ENCODE results near the gene IDH3G. TPM values are rescaled to one million over a fixed set of nuclear protein-coding genes. Genes with fewer than 3 reads are reported as not detected.
A peak's percentile ranks its signal among the peaks of the same experiment; 100 is the strongest.

IDH3G gene
- total RNA-seq, 1 experiment from 2014 or later = 87.1 TPM

GRCh38 chrX:153799326-153799725, 5.2 kb upstream of the IDH3G start:
- DNase-seq (ENCODE audit: low read depth, low spot score) = no peak
- in situ Hi-C loops (cut with HindIII; ENCODE audit: low pct_unique_long_range_greater_than_20kb, low sequenced_read_pairs) = no loop called here

GRCh38 chrX:153797415-153798015, 3.3 kb upstream of the IDH3G start:
- in situ Hi-C loops (cut with HindIII; ENCODE audit: low pct_unique_long_range_greater_than_20kb, low sequenced_read_pairs) = no loop called here
- no peak for DNase-seq (ENCODE audit: low read depth, low spot score)

- in situ Hi-C loops (cut with HindIII; ENCODE audit: low pct_unique_long_range_greater_than_20kb, low sequenced_read_pairs) = no loop called here
- no peak for DNase-seq (ENCODE audit: low read depth, low spot score)
Observed at GRCh38 chrX:153794897-153795816, 982 bp upstream of the IDH3G start.

GRCh38 chrX:153793291-153793690, 884 bp downstream of the IDH3G start:
- peak; percentile 9 for DNase-seq (ENCODE audit: low read depth, low spot score)
- in situ Hi-C loops (cut with HindIII; ENCODE audit: low pct_unique_long_range_greater_than_20kb, low sequenced_read_pairs) = no loop called here

GRCh38 chrX:153792368-153792767, 1.8 kb downstream of the IDH3G start:
- DNase-seq (ENCODE audit: low read depth, low spot score) = no peak
- in situ Hi-C loops (cut with HindIII; ENCODE audit: low pct_unique_long_range_greater_than_20kb, low sequenced_read_pairs) = no loop called here

GRCh38 chrX:153791104-153791852, 2.9 kb downstream of the IDH3G start:
- DNase-seq (ENCODE audit: low read depth, low spot score) = no peak
- in situ Hi-C loops (cut with HindIII; ENCODE audit: low pct_unique_long_range_greater_than_20kb, low sequenced_read_pairs) = no loop called here

GRCh38 chrX:153789654-153790053, 4.5 kb downstream of the IDH3G start:
- DNase-seq (ENCODE audit: low read depth, low spot score) = no peak
- in situ Hi-C loops (cut with HindIII; ENCODE audit: low pct_unique_long_range_greater_than_20kb, low sequenced_read_pairs) = no loop called here

GRCh38 chrX:153786669-153787068, 7.5 kb downstream of the IDH3G start:
- no peak for DNase-seq (ENCODE audit: low read depth, low spot score)
- in situ Hi-C loops (cut with HindIII; ENCODE audit: low pct_unique_long_range_greater_than_20kb, low sequenced_read_pairs) = no loop called here

GRCh38 chrX:153784325-153784967, 9.7 kb downstream of the IDH3G start:
- in situ Hi-C loops (cut with HindIII; ENCODE audit: low pct_unique_long_range_greater_than_20kb, low sequenced_read_pairs) = no loop called here

GRCh38 chrX:153783378-153784013, 10.7 kb downstream of the IDH3G start:
- in situ Hi-C loops (cut with HindIII; ENCODE audit: low pct_unique_long_range_greater_than_20kb, low sequenced_read_pairs) = no loop called here
- DNase-seq (ENCODE audit: low read depth, low spot score) = no peak

More at GRCh38 chrX:153784325-153784967, 9.7 kb downstream of the IDH3G start:
- DNase-seq (ENCODE audit: low read depth, low spot score) = no peak

GRCh38 chrX:153782871-153783270, 11.3 kb downstream of the IDH3G start:
- in situ Hi-C loops (cut with HindIII; ENCODE audit: low pct_unique_long_range_greater_than_20kb, low sequenced_read_pairs) = no loop called here
- no peak for DNase-seq (ENCODE audit: low read depth, low spot score)

- in situ Hi-C loops (cut with HindIII; ENCODE audit: low pct_unique_long_range_greater_than_20kb, low sequenced_read_pairs) = no loop called here
- DNase-seq (ENCODE audit: low read depth, low spot score) = peak; percentile 22
Observed at GRCh38 chrX:153782313-153782712, 11.9 kb downstream of the IDH3G start.

- in situ Hi-C loops (cut with HindIII; ENCODE audit: low pct_unique_long_range_greater_than_20kb, low sequenced_read_pairs) = no loop called here
- DNase-seq (ENCODE audit: low read depth, low spot score) = no peak
Observed at GRCh38 chrX:153781428-153782047, 12.6 kb downstream of the IDH3G start.

- no peak for DNase-seq (ENCODE audit: low read depth, low spot score)
- in situ Hi-C loops (cut with HindIII; ENCODE audit: low pct_unique_long_range_greater_than_20kb, low sequenced_read_pairs) = no loop called here
Observed at GRCh38 chrX:153780678-153781427, 13.3 kb downstream of the IDH3G start, which contains the start of gene SRPK3. Gene SRPK3, plus strand, starts transcription at chrX:153781041. Its CDS starts 46 bp downstream, at chrX:153781087.

GRCh38 chrX:153779891-153780677, 14.1 kb downstream of the IDH3G start:
- in situ Hi-C loops (cut with HindIII; ENCODE audit: low pct_unique_long_range_greater_than_20kb, low sequenced_read_pairs) = no loop called here
- no peak for DNase-seq (ENCODE audit: low read depth, low spot score)

- no peak for DNase-seq (ENCODE audit: low read depth, low spot score)
- in situ Hi-C loops (cut with HindIII; ENCODE audit: low pct_unique_long_range_greater_than_20kb, low sequenced_read_pairs) = no loop called here
Observed at GRCh38 chrX:153778684-153779101, 15.5 kb downstream of the IDH3G start.
